Skeletal muscle satellite cell (primary cell): Measurements from ENCODE around the gene BLOC1S3.
"Not testable (repeated sequence)": the region's sequence is repeated elsewhere in the genome, so short reads cannot be mapped to it uniquely, and the experiment has no call there.

Source experiments
- H3K27me3 ChIP-seq: 2 replicates; pipeline ENCODE4 v1.7.0; 2013; ENCODE audit warnings: low read length; ENCODE audit not compliant: control insufficient read depth, insufficient read depth
- H3K36me3 ChIP-seq: 2 replicates; pipeline ENCODE4 v1.7.0; 2013; ENCODE audit warnings: mild to moderate bottlenecking, control low read depth, low read length; ENCODE audit not compliant: insufficient read depth
- H3K4me1 ChIP-seq: 2 replicates; pipeline ENCODE4 v1.7.0; 2013; ENCODE audit warnings: low read length; ENCODE audit not compliant: control insufficient read depth, insufficient read depth
- H3K4me2 ChIP-seq: 2 replicates; pipeline ENCODE4 v1.7.0; 2013; ENCODE audit warnings: mild to moderate bottlenecking, low read length
- H3K4me3 ChIP-seq: 2 replicates; pipeline ENCODE4 v1.7.0; 2013; ENCODE audit warnings: low read length
- H3K9ac ChIP-seq: 2 replicates; pipeline ENCODE4 v1.7.0; 2013; ENCODE audit warnings: mild to moderate bottlenecking, low read depth, low read length, moderate library complexity
- H3K9me3 ChIP-seq: replicated peaks from 2 replicates; pipeline ENCODE4 v1.7.0; 2013; ENCODE audit warnings: mild to moderate bottlenecking, control low read depth, low read length

BLOC1S3 gene

DNA sequence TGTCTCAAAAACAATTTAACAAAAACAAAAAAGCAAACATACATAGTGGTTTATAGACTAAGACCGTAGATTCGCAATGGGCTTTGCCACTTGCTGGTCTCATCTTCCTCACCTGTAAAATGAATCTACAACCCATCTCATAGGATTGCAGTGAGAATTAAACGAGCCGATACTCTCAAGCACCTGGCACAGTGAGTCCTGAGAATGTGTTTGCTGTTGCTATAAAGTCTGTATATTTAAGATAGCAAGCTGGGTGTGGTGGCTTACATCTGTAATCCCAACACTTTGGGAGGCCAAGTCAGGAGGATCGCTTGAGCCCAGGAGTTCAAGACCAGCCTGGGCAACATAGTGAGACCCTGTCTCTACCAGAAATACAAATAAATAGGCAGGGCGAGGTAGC is 44.1 kb downstream of the BLOC1S3 start:
- Histone ChIP-seq H3K4me1 (no peaks in the 10 kb centered on the region), H3K27me3 (peaks cover 43% of the 10 kb centered on the region), H3K36me3 (no peaks in the 10 kb centered on the region), H3K9me3 (no peaks in the 10 kb centered on the region), H3K9ac (no peak overlapping the region), H3K4me3 (no peak overlapping the region), H3K4me2 (no peak overlapping the region)

DNA sequence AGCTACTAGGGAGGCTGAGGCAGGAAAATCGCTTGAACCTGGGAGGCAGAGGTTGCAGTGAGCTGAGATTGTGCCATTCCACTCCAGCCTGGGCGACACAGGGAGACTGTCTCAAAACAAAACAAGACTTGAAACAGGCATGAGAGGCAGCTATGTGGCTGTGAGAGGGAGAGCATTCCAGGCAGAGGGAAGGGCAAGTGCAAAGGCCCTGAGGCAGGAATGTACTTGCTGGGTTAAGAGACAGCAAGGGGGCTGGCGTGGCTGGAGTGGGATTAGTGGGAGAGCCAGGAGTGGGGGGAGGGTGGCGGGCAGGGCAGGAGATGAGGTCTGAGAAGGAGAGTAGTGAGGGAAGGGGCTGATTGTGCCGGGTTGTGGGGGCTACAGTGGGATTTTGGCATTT is 45.3 kb downstream of the BLOC1S3 start:
- Histone ChIP-seq H3K4me3 (no peak overlapping the region), H3K36me3 (no peaks in the 10 kb centered on the region), H3K9ac (no peak overlapping the region), H3K27me3 (peaks cover 32% of the 10 kb centered on the region), H3K4me1 (no peaks in the 10 kb centered on the region), H3K9me3 (no peaks in the 10 kb centered on the region), H3K4me2 (no peak overlapping the region)

DNA sequence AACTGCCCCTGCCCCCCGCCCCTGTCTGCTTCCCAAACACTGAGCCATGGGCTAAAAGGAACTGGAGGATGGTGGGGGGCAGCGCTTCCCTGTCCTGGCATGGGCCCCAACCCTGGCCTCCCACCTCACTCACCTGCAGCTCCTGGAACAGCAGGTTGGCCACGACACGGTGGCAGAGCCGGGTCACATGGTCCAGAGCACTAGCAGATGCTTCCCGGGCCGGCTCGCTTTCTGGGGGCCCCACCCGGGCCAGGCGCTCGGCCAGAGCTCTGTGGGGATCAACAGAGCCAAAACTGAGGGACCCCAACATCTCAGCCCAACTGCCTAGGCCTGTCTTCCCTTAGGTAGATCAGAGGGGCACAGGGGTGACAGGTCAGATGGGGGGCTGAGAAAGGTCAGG is 46.1 kb downstream of the BLOC1S3 start:
- Histone ChIP-seq H3K4me3 (no peak overlapping the region), H3K27me3 (peaks cover 25% of the 10 kb centered on the region), H3K9me3 (no peaks in the 10 kb centered on the region), H3K4me2 (no peak overlapping the region), H3K36me3 (no peaks in the 10 kb centered on the region), H3K9ac (no peak overlapping the region), H3K4me1 (no peaks in the 10 kb centered on the region)

DNA sequence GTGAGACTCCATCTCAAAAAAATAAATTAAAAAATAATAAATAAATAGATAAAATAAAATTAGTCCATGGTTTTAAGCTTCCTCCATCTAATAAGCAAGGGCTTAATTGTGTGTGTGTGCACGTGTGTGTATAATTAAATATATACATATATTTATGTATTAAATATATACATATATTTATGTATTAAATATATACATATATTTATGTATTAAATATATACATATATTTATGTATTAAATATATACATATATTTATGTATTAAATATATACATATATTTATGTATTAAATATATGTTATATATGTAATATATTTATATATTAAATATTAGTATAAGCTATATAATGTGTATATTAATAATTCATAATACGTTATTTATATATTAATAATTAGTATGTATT is 50.5 kb downstream of the BLOC1S3 start:
- not testable (repeated sequence) for H3K36me3 ChIP-seq, H3K9me3 ChIP-seq, H3K4me1 ChIP-seq, H3K4me3 ChIP-seq, H3K4me2 ChIP-seq, H3K9ac ChIP-seq
- peaks cover 21% of the 10 kb centered on the region for H3K27me3 ChIP-seq
